Hepatocyte (in vitro differentiated cells): ENCODE measurements around the gene HNRNPDL.

ENCODE experiments used
- EZH2 ChIP-seq: fragments of 200-600 bp; sonication (generic); IDR thresholded peaks from 2 replicates; pipeline ENCODE4 v1.6.1; 2016; ENCODE audit warnings: antibody characterized with exemption, mild to moderate bottlenecking, borderline replicate concordance
- TF ChIP-seq, protein P1 (sequence below): fragments of 200-600 bp; sonication (generic); IDR thresholded peaks from 2 replicates; pipeline ENCODE4 v1.5.1; 2016; ENCODE audit warnings: antibody characterized with exemption, mild to moderate bottlenecking; ENCODE audit not compliant: poor library complexity

DNA sequence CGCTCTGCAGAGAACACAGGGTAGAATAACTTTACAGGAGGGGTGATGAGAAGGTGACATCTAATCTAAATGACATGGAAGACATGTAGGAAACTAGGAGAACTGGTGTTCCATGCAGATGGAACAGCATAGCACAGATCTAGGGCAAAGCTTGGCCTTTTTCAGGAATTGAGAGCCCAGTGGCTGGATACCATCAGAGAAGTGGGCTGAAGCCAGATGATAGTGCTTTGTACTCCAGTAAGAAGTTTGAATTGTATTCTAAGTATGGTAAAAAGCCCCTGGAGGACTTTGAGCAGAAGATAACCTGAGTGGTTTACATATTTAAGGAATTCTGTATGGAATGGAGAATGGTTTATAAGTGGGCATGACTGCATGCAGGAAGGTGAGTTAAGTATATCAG lies 33.0 kb upstream of the HNRNPDL start:
- TF ChIP-seq, protein P1, sequence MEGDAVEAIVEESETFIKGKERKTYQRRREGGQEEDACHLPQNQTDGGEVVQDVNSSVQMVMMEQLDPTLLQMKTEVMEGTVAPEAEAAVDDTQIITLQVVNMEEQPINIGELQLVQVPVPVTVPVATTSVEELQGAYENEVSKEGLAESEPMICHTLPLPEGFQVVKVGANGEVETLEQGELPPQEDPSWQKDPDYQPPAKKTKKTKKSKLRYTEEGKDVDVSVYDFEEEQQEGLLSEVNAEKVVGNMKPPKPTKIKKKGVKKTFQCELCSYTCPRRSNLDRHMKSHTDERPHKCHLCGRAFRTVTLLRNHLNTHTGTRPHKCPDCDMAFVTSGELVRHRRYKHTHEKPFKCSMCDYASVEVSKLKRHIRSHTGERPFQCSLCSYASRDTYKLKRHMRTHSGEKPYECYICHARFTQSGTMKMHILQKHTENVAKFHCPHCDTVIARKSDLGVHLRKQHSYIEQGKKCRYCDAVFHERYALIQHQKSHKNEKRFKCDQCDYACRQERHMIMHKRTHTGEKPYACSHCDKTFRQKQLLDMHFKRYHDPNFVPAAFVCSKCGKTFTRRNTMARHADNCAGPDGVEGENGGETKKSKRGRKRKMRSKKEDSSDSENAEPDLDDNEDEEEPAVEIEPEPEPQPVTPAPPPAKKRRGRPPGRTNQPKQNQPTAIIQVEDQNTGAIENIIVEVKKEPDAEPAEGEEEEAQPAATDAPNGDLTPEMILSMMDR = no peak
- TF ChIP-seq EZH2 = no peak
